HG02840 (cell line): ENCODE results near the gene ZBP1.

Experiments
- ATAC-seq: cut with Tn5 transposase; IDR thresholded peaks from one replicate; pipeline ENCODE4 v1.9.1; 2021; ENCODE audit warnings: mild to moderate bottlenecking, moderate library complexity, moderate number of reproducible peaks; ENCODE audit not compliant: unreplicated experiment, low FRiP score

ZBP1 gene

GRCh38 chr20:57576617-57577550, 43.3 kb downstream of the ZBP1 start:
- ATAC-seq, result no peak

- no peak for ATAC-seq
Measured at GRCh38 chr20:57576002-57576401, 44.2 kb downstream of the ZBP1 start.

GRCh38 chr20:57574954-57575353, 45.3 kb downstream of the ZBP1 start:
- no peak for ATAC-seq

- no peak for ATAC-seq
Measured at GRCh38 chr20:57573894-57574293, 46.3 kb downstream of the ZBP1 start.

- no peak for ATAC-seq
Measured at GRCh38 chr20:57573242-57573641, 47.0 kb downstream of the ZBP1 start.

GRCh38 chr20:57571782-57572416, 48.3 kb downstream of the ZBP1 start:
- ATAC-seq, result no peak

- no peak for ATAC-seq
Measured at GRCh38 chr20:57570920-57571319, 49.3 kb downstream of the ZBP1 start.

- ATAC-seq, result no peak
Measured at GRCh38 chr20:57570145-57570850, 49.9 kb downstream of the ZBP1 start.

GRCh38 chr20:57568960-57569359, 51.3 kb downstream of the ZBP1 start:
- ATAC-seq, result no peak

- ATAC-seq, result no peak
Measured at GRCh38 chr20:57568088-57568896, 51.9 kb downstream of the ZBP1 start.

- no peak for ATAC-seq
Measured at GRCh38 chr20:57567471-57568079, 52.7 kb downstream of the ZBP1 start.

- ATAC-seq, result no peak
Measured at GRCh38 chr20:57566803-57567459, 53.3 kb downstream of the ZBP1 start.

- no peak for ATAC-seq
Measured at GRCh38 chr20:57566399-57566798, 53.8 kb downstream of the ZBP1 start.

GRCh38 chr20:57564951-57565642, 55.1 kb downstream of the ZBP1 start:
- ATAC-seq, result no peak

GRCh38 chr20:57564180-57564802, 55.9 kb downstream of the ZBP1 start:
- no peak for ATAC-seq

GRCh38 chr20:57563522-57563921, 56.7 kb downstream of the ZBP1 start:
- ATAC-seq, result no peak

- ATAC-seq, result no peak
Measured at GRCh38 chr20:57562541-57563465, 57.4 kb downstream of the ZBP1 start.
